SW 1271 (cell line): ENCODE measurements around the gene LBP.
"Not testable (repeated sequence)": the region's sequence is repeated elsewhere in the genome, so short reads cannot be mapped to it uniquely, and the experiment has no call there.

ENCODE experiments used
- DNase-seq, 2 experiments: peaks; one replicate each; lab custom pipeline; 2025; lab: John Stamatoyannopoulos, UW

Gene LBP

GRCh38 chr20:38346247-38346651 is at the start of gene LBP:
Gene LBP, plus strand, starts transcription at chr20:38346482. Its CDS starts 35 bp downstream, at chr20:38346517.
- no peak for DNase-seq

GRCh38 chr20:38297916-38298674 is 48.2 kb upstream of the LBP start:
- DNase-seq, result no peak

GRCh38 chr20:38298768-38299288 is 47.5 kb upstream of the LBP start:
- no peak for DNase-seq

- DNase-seq, result no peak
Measured at GRCh38 chr20:38299963-38300362, 46.3 kb upstream of the LBP start.

- no peak for DNase-seq
Measured at GRCh38 chr20:38300438-38300837, 45.8 kb upstream of the LBP start.

GRCh38 chr20:38301309-38301708 is 45.0 kb upstream of the LBP start:
- no peak for DNase-seq

GRCh38 chr20:38302786-38303185 is 43.5 kb upstream of the LBP start:
- DNase-seq, result no peak

GRCh38 chr20:38303908-38304379 is 42.3 kb upstream of the LBP start, which contains the start of gene BPI:
Gene BPI, plus strand, starts transcription at chr20:38304156. Its CDS starts 68 bp downstream, at chr20:38304224.
- DNase-seq, result no peak

GRCh38 chr20:38304845-38305447 is 41.3 kb upstream of the LBP start:
- peak in 1 of 2 experiments; percentile 35 for DNase-seq

- DNase-seq, result no peak
Measured at GRCh38 chr20:38305541-38305940, 40.7 kb upstream of the LBP start.

- DNase-seq, result no peak
Measured at GRCh38 chr20:38306379-38306778, 39.9 kb upstream of the LBP start.

- no peak for DNase-seq
Measured at GRCh38 chr20:38307371-38308046, 38.8 kb upstream of the LBP start.

- DNase-seq, result no peak
Measured at GRCh38 chr20:38308047-38308438, 38.2 kb upstream of the LBP start.

- DNase-seq, result no peak
Measured at GRCh38 chr20:38308447-38308846, 37.8 kb upstream of the LBP start.

- DNase-seq, result no peak
Measured at GRCh38 chr20:38311091-38311490, 35.2 kb upstream of the LBP start.

GRCh38 chr20:38311491-38311890 is 34.8 kb upstream of the LBP start:
- DNase-seq, result no peak

GRCh38 chr20:38313676-38314075 is 32.6 kb upstream of the LBP start:
- DNase-seq, result no peak

- DNase-seq, result not testable (repeated sequence)
Measured at GRCh38 chr20:38314350-38314749, 31.9 kb upstream of the LBP start.

- peak; percentile 18 to 32 for DNase-seq
Measured at GRCh38 chr20:38315290-38315966, 30.9 kb upstream of the LBP start.

- DNase-seq, result no peak
Measured at GRCh38 chr20:38316341-38316740, 29.9 kb upstream of the LBP start.

GRCh38 chr20:38317422-38317821 is 28.9 kb upstream of the LBP start:
- DNase-seq, result no peak

- no peak for DNase-seq
Measured at GRCh38 chr20:38320221-38320620, 26.1 kb upstream of the LBP start.
